T-cell (primary cell): ENCODE measurements around the gene FHIT. TPM values are rescaled to one million over a fixed set of nuclear protein-coding genes. Genes with fewer than 3 reads are reported as not detected.

Experiments used
- ATAC-seq, 4 experiments: fragments of 200-7000 bp in 3 of 4; fragments of 150-1000 bp in 1 of 4; cut with Tn5 transposase; replicated peaks in 1 of 4; 1 replicate in 3 of 4; 2 replicates in 1 of 4; pipeline ENCODE4 v1.10.0; 2021; ENCODE audit warnings: moderate library complexity in 3 of 4, mild to moderate bottlenecking in 2 of 4, moderate number of reproducible peaks in 1 of 4
- CTCF ChIA-PET, 2 donors: fragments of 300-600 bp; sonication (Branson Sonifier 250); formaldehyde crosslinking; loops; one replicate each; lab custom pipeline; 2022; ENCODE audit warnings: antibody characterized with exemption in 2 of 2; lab: Charles Lee
- POLR2A ChIA-PET, 2 donors: fragments of 300-600 bp; sonication (Branson Sonifier 250); formaldehyde crosslinking; loops; one replicate each; lab custom pipeline; 2022; ENCODE audit warnings: antibody characterized with exemption in 2 of 2; lab: Charles Lee
- DNase-seq, 35 experiments: peaks; one replicate each; pipeline versions ENCODE4 v3.0.0 to v3.0.0-alpha.2; 2013 to 2023
- H3K27ac ChIP-seq: one replicate; pipeline ENCODE4 v1.5.1; 2013; ENCODE audit warnings: low read length
- H3K27me3 ChIP-seq, 2 experiments: replicated peaks in 1 of 2; 1 replicate in 1 of 2; 2 replicates in 1 of 2; pipeline versions ENCODE4 v1.6.1 to v1.7.0; 2013; ENCODE audit warnings: low read length in 1 of 2, mixed read lengths in 1 of 2; ENCODE audit not compliant: control insufficient read depth in 2 of 2, insufficient read depth in 2 of 2; ENCODE audit errors: extremely low read depth in 1 of 2
- H3K36me3 ChIP-seq, 2 donors: 1 replicate in 1 of 2; 2 replicates in 1 of 2; pipeline versions ENCODE4 v1.6.1 to v1.7.0; 2013; ENCODE audit warnings: low read length in 1 of 2; ENCODE audit not compliant: control insufficient read depth in 2 of 2, insufficient read depth in 1 of 2; ENCODE audit errors: extremely low read depth in 1 of 2
- H3K4me1 ChIP-seq, 2 experiments: 1 replicate in 1 of 2; 2 replicates in 1 of 2; pipeline versions ENCODE4 v1.6.1 to v1.7.0; 2013; ENCODE audit warnings: low read length in 2 of 2, mixed read lengths in 1 of 2; ENCODE audit not compliant: insufficient read depth in 2 of 2, control insufficient read depth in 1 of 2; ENCODE audit errors: extremely low read depth in 1 of 2
- H3K4me3 ChIP-seq, 2 donors: 1 replicate in 1 of 2; 2 replicates in 1 of 2; pipeline versions ENCODE4 v1.5.1 to v1.7.0; 2013; ENCODE audit warnings: mild to moderate bottlenecking in 2 of 2, low read length in 1 of 2, moderate library complexity in 1 of 2; ENCODE audit not compliant: control insufficient read depth in 1 of 2; ENCODE audit errors: extremely low read depth in 1 of 2
- H3K9me3 ChIP-seq: 2 replicates; pipeline ENCODE4 v1.7.0; 2013
- H3K27ac Mint-ChIP-seq, 2 donors: one replicate each; pipeline ENCODE4 v1.8.0; 2020 to 2021; ENCODE audit warnings: mild to moderate bottlenecking in 2 of 2, mixed read lengths in 2 of 2
- H3K27me3 Mint-ChIP-seq, 2 donors: one replicate each; pipeline ENCODE4 v1.8.0; 2021 to 2022; ENCODE audit warnings: mixed read lengths in 2 of 2
- H3K36me3 Mint-ChIP-seq: one replicate; pipeline ENCODE4 v1.8.0; 2021; ENCODE audit warnings: mixed read lengths
- H3K4me1 Mint-ChIP-seq, 3 donors: one replicate each; pipeline ENCODE4 v1.8.0; 2020 to 2022; ENCODE audit warnings: mixed read lengths in 3 of 3, mild to moderate bottlenecking in 1 of 3
- H3K4me3 Mint-ChIP-seq, 3 donors: one replicate each; pipeline ENCODE4 v1.8.0; 2020 to 2022; ENCODE audit warnings: mild to moderate bottlenecking in 3 of 3, mixed read lengths in 3 of 3, moderate library complexity in 3 of 3
- H3K9me3 Mint-ChIP-seq, 3 donors: one replicate each; pipeline ENCODE4 v1.8.0; 2020 to 2022; ENCODE audit warnings: mixed read lengths in 3 of 3
- WGBS: methylation state at CpG from one replicate; pipeline ENCODE4 v1.1.5; 2013; ENCODE audit warnings: missing lambda C conversion rate; ENCODE audit not compliant: insufficient coverage; 5-methylcytosine and 5-hydroxymethylcytosine counted together
- total RNA-seq, 35 experiments: library from RNA in 6 of 35; stranded (reverse) in 6 of 35; fragments of 120-200 nt in 1 of 35; gene quantifications; one replicate each; pipeline versions ENCODE4 v1.2.1 to v1.2.4 and lab custom pipeline; 2013 to 2026

FHIT gene
- total RNA-seq, 5 donors from 2014 or later (not counting 1 experiment from before 2014, with no cell fraction given), result 33.1 to 197 (median 78.3) TPM

DNA sequence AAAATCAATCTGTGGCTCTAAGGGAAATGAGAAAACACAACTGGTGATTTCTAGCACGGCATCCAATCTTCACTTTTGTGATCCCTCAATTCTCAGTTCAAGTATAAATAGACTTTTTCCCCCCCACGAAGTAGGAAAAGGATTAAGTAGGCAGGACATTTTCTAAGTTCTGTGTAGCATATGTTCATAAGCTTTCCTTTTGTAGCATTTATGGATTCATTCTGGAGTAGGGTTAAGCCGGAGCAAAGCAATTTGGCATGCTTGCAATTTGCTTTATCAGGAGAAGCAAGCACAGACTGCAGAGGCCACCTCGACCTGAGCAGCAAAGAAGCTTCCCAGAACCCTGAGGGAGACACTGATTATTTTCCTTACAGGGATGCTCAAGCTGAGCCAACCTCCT lies 66.3 kb downstream of the FHIT start:
- Histone ChIP-seq H3K27ac (no peak overlapping the region), H3K4me1 (no peaks in the 10 kb centered on the region), H3K36me3 (no peaks in the 10 kb centered on the region), H3K9me3 (no peaks in the 10 kb centered on the region), H3K4me3 (no peak overlapping the region), H3K27me3 (no peaks in the 10 kb centered on the region)
- POLR2A ChIA-PET, result no interaction called here
- DNase-seq (no peak), ATAC-seq (no peak)
- WGBS, result 65% methylated on average over 2 of the region's 4 CpGs
- H3K4me1 Mint-ChIP-seq, result no peaks in the 10 kb centered on the region
- peaks cover 7% of the 10 kb centered on the region for H3K36me3 Mint-ChIP-seq
- no peak overlapping the region for H3K4me3 Mint-ChIP-seq
- peaks cover 0 to 4% (median 0%) of the 10 kb centered on the region in 3 donors for H3K9me3 Mint-ChIP-seq
- CTCF ChIA-PET, result no interaction called here
- no peaks in the 10 kb centered on the region for H3K27me3 Mint-ChIP-seq
- no peak overlapping the region for H3K27ac Mint-ChIP-seq

DNA sequence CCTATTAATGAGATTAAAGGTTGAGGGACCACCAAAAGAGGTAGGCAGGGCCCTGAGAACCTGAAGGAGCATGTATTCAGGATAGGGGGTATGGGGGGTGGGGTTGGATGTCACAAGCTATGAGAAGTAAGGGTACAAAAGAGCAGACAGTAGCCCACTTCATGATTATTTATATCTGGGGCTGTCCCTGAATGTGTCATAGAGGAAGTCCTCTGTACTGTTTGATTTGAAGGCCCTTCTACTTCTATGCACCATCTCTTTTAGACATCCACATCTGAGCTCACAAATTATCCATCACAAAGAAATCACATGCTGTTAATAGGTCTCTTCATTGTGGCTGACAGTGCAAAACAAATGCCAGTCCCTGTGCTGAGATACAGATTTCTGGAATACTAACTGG lies 68.6 kb downstream of the FHIT start:
- H3K4me1 Mint-ChIP-seq, result no peaks in the 10 kb centered on the region
- no peaks in the 10 kb centered on the region for H3K36me3 ChIP-seq
- ATAC-seq (no peak), DNase-seq (no peak)
- POLR2A ChIA-PET, result no interaction called here
- no peak overlapping the region for H3K27ac Mint-ChIP-seq
- H3K9me3 ChIP-seq, result no peaks in the 10 kb centered on the region
- no peaks in the 10 kb centered on the region for H3K4me1 ChIP-seq
- H3K36me3 Mint-ChIP-seq, result peaks cover under 1% of the 10 kb centered on the region
- H3K4me3 ChIP-seq, result no peak overlapping the region
- peaks cover 0 to under 1% (median 0%) of the 10 kb centered on the region in 3 donors for H3K9me3 Mint-ChIP-seq
- no peak overlapping the region for H3K4me3 Mint-ChIP-seq
- H3K27me3 ChIP-seq, result no peaks in the 10 kb centered on the region
- H3K27me3 Mint-ChIP-seq, result no peaks in the 10 kb centered on the region
- H3K27ac ChIP-seq, result no peak overlapping the region
- CTCF ChIA-PET, result no interaction called here

DNA sequence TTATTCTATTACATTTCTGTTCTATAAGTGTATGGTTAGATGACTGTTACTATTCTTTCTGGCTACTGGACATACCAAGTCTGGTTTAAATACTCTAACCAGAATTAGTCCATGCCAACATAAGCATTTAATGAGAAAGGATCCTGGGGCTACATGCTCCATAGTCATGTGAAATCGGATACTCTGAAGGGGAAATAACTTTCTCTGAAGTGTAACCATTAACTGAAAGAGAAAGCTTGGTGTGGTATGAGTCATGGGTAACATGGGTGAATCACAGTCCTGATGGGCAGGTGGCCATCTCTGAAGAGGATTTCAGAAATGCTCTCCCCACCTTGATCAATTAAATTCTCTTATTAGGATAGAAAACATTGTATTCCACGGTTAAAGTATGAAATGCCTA lies 69.4 kb downstream of the FHIT start:
- H3K27me3 ChIP-seq, result no peaks in the 10 kb centered on the region
- WGBS, result no CpG with 5 or more reads among the region's 2 CpGs
- no peaks in the 10 kb centered on the region for H3K36me3 ChIP-seq
- H3K9me3 ChIP-seq, result no peaks in the 10 kb centered on the region
- Mint-ChIP-seq H3K9me3 (no peaks in the 10 kb centered on the region), H3K4me1 (no peaks in the 10 kb centered on the region), H3K27ac (no peak overlapping the region), H3K36me3 (no peaks in the 10 kb centered on the region), H3K4me3 (no peak overlapping the region), H3K27me3 (no peaks in the 10 kb centered on the region)
- POLR2A ChIA-PET, result no interaction called here
- H3K4me3 ChIP-seq, result no peak overlapping the region
- H3K27ac ChIP-seq, result no peak overlapping the region
- ATAC-seq (no peak), DNase-seq (no peak)
- CTCF ChIA-PET, result no interaction called here
- no peaks in the 10 kb centered on the region for H3K4me1 ChIP-seq

DNA sequence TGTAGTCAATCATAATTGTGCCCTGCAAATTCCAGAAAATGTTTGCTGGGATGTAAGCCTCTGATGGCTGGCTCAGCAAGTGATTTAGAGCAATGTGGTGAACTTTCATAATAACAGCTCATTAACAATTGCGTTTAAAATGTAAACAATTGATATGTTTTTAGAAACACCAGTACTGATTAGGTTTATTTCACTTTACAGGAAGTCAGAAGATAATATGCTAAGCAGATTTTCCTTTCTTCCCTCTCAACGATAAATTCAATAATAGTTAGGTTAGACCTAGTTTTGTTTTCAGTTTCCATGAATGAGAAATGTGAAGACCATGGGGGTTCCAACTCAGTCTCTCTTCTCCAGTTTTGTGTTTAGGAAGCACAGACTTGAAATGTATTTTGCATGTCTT lies 71.0 kb downstream of the FHIT start:
- no peaks in the 10 kb centered on the region for H3K36me3 Mint-ChIP-seq
- H3K27me3 Mint-ChIP-seq, result no peaks in the 10 kb centered on the region
- no peaks in the 10 kb centered on the region for H3K36me3 ChIP-seq
- POLR2A ChIA-PET, result no interaction called here
- DNase-seq (no peak), ATAC-seq (no peak)
- WGBS, result no CpG with 5 or more reads among the region's 2 CpGs
- H3K4me1 ChIP-seq, result no peaks in the 10 kb centered on the region
- no peak overlapping the region for H3K27ac ChIP-seq
- H3K4me1 Mint-ChIP-seq, result no peaks in the 10 kb centered on the region
- H3K9me3 ChIP-seq, result no peaks in the 10 kb centered on the region
- no peaks in the 10 kb centered on the region for H3K9me3 Mint-ChIP-seq
- CTCF ChIA-PET, result no interaction called here
- H3K27ac Mint-ChIP-seq, result no peak overlapping the region
- no peak overlapping the region for H3K4me3 Mint-ChIP-seq
- H3K4me3 ChIP-seq, result no peak overlapping the region
- no peaks in the 10 kb centered on the region for H3K27me3 ChIP-seq

DNA sequence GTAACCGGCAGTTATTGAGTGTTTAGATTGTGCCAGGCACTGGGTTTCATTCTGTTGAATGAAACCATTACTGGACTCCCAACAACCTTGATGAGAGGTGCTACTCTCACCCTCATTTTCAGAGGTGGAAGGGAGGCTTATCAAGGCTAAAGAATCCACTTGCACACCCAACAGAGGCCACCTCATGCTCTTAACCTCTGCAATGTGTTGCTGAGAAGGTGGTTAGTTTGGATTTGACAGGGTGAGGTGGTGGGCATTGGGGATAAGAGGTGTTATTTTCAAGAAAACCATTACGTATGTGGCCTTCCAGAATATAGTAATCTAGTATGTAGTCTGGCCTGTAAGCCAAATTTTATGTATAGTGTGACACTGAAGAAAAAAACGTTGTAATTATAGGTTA lies 73.1 kb downstream of the FHIT start:
- Histone ChIP-seq H3K36me3 (no peaks in the 10 kb centered on the region), H3K9me3 (no peaks in the 10 kb centered on the region), H3K4me1 (no peaks in the 10 kb centered on the region), H3K27ac (no peak overlapping the region), H3K4me3 (no peak overlapping the region), H3K27me3 (no peaks in the 10 kb centered on the region)
- Mint-ChIP-seq H3K4me3 (no peak overlapping the region), H3K27ac (no peak overlapping the region), H3K4me1 (no peaks in the 10 kb centered on the region), H3K36me3 (no peaks in the 10 kb centered on the region), H3K9me3 (no peaks in the 10 kb centered on the region), H3K27me3 (no peaks in the 10 kb centered on the region)
- no CpG with 5 or more reads among the region's 3 CpGs for WGBS
- POLR2A ChIA-PET, result no interaction called here
- ATAC-seq (no peak), DNase-seq (no peak)
- CTCF ChIA-PET, result no interaction called here

DNA sequence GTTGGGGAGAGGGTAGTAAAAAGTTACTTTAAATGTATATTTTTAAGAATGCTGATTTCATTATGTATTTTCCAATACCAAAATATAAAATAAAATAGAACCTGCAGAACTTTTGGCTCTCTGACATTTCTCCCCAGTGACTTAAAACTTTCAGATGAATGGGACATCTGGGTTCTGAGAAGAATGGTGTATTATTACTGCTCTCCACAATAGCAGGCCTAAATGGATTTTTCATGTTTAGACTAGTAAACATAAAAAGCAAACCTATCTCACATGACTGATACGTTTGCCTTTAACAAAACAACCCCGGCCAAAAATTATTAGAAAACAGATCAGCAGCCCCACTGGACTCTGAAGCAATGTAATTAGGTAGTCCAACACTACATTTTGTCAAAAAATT lies 73.8 kb downstream of the FHIT start:
- no peak for DNase-seq
- POLR2A ChIA-PET, result no interaction called here
- Histone ChIP-seq H3K4me1 (no peaks in the 10 kb centered on the region), H3K4me3 (no peak overlapping the region), H3K36me3 (no peaks in the 10 kb centered on the region), H3K27me3 (no peaks in the 10 kb centered on the region), H3K27ac (no peak overlapping the region), H3K9me3 (no peaks in the 10 kb centered on the region)
- H3K27me3 Mint-ChIP-seq, result no peaks in the 10 kb centered on the region
- ATAC-seq, result no peak
- no peak overlapping the region for H3K27ac Mint-ChIP-seq
- CTCF ChIA-PET, result no interaction called here
- H3K9me3 Mint-ChIP-seq, result no peaks in the 10 kb centered on the region
- WGBS, result no CpG with 5 or more reads among the region's 2 CpGs
- H3K4me3 Mint-ChIP-seq, result no peak overlapping the region
- H3K4me1 Mint-ChIP-seq, result no peaks in the 10 kb centered on the region
- H3K36me3 Mint-ChIP-seq, result no peaks in the 10 kb centered on the region

DNA sequence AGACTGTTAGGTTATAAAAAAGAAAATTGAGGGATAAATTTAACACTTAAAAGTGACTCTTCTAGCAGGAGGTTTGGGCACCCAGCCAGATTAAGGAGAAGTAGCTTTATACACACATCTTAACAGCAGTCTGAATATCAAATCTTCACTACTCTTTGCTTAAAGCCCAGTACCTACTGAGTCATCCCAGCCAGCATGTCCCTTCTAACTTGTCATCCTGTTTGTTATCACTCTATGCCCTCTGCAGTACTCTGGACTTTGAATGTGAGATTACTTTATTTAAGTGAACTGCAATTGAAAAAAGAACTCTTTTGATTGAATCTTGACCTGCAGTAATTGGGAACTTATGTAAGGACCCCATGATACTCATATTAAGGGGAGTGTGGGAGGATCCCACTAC lies 77.6 kb downstream of the FHIT start:
- no peak overlapping the region for H3K27ac ChIP-seq
- no peak overlapping the region for H3K4me3 ChIP-seq
- no peak for ATAC-seq
- H3K27me3 ChIP-seq, result no peaks in the 10 kb centered on the region
- ChIA-PET POLR2A (no interaction called here), CTCF (no interaction called here)
- H3K36me3 ChIP-seq, result no peaks in the 10 kb centered on the region
- Mint-ChIP-seq H3K4me1 (no peaks in the 10 kb centered on the region), H3K36me3 (no peaks in the 10 kb centered on the region), H3K9me3 (no peaks in the 10 kb centered on the region), H3K4me3 (no peak overlapping the region), H3K27ac (no peak overlapping the region), H3K27me3 (no peaks in the 10 kb centered on the region)
- H3K9me3 ChIP-seq, result no peaks in the 10 kb centered on the region
- no peak for DNase-seq
- H3K4me1 ChIP-seq, result no peaks in the 10 kb centered on the region
